Measurements from ENCODE around the gene ZBTB46.

The ZBTB46 gene

GRCh38 chr20:63836458-63837344 is 5.6 kb upstream of the ZBTB46 start:
- no peak for DNase-seq

DNA sequence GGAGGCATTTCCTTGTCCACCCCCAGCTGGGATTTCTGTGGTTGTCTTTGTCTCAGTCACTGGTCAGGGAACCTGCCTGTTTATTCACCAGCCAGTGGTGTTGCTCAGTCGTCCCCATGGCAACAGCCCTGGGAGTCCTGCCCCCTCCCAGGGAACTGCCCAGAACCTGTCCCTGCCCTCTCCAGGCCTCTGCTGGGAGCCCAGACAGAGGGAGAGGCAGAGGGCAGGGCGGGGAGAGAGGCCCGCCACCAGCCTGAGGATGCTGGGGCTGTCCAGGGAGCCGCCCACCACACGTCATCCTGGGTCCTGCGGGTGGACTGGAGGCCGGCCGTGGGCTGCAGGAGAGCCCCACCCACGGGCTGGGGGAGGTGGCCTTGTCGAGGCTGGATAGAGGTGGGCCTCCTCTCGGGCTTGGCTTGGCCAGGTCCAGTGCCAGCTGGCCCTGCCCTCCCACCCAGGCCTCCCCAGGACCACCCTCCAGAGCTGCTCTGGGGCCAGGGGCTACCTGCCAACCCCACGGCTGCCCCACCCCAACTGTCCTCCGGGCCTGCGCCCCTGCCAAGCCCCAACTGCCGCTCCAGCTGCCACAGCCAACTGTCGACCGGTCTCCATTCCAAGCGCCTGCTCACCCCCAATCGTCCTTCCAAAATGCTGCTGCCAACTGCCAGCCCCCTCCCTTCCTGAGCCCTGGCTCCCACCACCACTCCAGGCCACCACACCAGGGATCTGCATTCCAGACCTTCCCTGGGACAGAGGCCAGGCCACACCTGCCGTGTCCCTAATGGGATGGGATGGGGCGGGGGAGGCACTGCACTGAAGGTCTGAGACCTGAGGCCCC is 4.2 kb upstream of the ZBTB46 start:
- no peak for DNase-seq

GRCh38 chr20:63834491-63834880 is 3.4 kb upstream of the ZBTB46 start:
- no peak for DNase-seq

GRCh38 chr20:63833776-63834490 is 2.9 kb upstream of the ZBTB46 start:
- no peak for DNase-seq

- DNase-seq: no peak
Measured at GRCh38 chr20:63831993-63832686, 1.1 kb upstream of the ZBTB46 start.

DNA sequence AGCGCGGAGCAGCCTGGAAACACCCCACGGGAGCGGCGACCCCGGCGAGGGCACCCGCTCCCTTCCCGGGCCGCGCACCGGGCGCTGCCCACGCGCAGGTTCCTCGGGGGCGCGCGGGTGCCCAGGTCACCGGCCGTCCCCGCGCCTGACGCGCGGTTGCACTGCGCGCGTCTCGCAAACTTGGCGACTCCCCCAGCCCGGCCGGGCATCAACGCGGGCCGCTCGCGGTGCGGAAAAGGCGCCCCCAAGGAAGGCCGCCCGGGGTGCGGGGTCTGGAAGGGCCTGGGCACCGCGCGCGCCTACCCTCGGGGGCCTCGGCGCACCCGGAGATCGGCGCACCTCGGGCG is 555 bp upstream of the ZBTB46 start:
- no peak for DNase-seq

DNA sequence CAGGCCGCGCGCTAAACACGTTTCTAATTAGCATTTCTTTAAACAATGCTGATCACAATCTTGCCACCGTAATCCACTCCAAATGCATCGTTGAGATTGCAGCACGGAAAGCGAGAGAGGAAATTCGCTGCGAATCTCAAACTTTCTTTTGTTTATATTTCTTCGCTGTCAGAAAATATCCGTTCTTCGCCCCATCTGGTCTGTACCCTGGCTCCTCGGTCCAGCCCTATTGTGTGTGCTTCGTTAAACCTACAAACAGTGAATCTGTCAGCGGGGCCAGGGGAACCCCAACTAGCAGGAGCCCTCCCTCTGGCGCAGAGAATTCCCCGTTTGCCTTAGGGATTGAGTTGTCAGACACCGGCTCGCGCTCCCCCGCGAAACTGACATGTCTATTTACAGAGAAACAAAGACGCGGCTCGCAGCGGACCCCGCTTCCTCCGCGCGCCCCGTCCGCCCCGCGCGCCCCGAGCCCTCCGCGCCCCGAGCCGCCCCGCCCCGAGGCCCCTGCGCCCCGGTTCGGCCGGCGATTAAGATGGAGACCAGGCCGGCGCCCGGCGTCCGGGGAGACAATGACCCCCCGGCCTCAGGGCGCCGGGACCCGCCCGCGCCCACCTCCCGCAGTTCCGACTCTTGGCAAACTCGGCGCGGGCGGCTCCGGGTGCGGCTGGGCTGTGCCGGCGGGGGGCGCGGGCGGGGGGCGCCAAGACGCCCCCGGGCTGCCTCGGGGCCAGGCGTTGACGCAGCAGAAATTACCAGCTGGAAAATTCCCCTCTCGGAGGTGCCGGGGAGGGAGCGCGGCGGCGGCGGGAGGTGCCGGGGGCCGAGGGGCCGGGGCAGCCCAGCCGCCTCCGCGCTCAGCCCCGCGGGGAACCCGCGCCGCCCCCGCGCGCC is 874 bp downstream of the ZBTB46 start:
- no peak for DNase-seq

DNA sequence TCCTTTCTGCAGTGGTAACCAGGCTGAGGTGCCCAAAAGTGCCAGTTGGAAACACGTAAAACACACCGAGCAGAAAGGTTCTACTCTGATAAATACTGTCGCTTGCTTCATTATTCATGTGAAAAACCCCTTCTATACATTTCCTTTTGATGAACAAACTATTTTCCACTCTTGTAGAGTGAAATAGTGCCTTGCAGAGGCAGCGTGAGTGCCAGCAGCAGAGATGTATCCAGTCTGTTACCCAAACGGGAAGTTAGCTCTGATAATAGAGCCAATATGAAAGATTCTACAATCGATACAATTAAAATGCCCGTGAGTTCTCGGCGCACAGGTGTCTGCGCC is 1.5 kb downstream of the ZBTB46 start:
- no peak for DNase-seq

- no peak for DNase-seq
Measured at GRCh38 chr20:63828951-63829350, 2.1 kb downstream of the ZBTB46 start.

DNA sequence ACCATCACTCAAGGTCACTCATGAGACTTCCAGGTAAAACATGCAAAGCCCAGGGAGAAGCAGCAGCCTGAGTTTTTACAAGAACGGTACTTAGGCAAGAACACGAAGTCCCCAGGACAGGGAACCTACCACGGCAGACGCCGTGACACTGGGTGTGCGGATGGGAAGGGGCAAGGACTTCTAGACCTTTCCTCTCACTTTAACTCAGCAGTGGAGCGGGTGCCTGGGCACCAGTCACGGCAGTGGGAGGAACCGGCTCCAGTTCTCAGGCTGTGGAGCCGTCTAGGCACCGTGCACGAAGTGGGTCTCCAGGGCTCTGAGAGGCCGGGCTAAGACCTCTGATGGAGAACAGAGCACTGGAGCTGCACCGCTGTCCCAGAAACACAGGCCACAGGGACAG is 2.5 kb downstream of the ZBTB46 start:
- DNase-seq: no peak

- no peak for DNase-seq
Measured at GRCh38 chr20:63828124-63828523, 2.9 kb downstream of the ZBTB46 start.

- no peak for DNase-seq
Measured at GRCh38 chr20:63826753-63827152, 4.3 kb downstream of the ZBTB46 start.

GRCh38 chr20:63825331-63826118 is 5.5 kb downstream of the ZBTB46 start:
- no peak for DNase-seq

DNA sequence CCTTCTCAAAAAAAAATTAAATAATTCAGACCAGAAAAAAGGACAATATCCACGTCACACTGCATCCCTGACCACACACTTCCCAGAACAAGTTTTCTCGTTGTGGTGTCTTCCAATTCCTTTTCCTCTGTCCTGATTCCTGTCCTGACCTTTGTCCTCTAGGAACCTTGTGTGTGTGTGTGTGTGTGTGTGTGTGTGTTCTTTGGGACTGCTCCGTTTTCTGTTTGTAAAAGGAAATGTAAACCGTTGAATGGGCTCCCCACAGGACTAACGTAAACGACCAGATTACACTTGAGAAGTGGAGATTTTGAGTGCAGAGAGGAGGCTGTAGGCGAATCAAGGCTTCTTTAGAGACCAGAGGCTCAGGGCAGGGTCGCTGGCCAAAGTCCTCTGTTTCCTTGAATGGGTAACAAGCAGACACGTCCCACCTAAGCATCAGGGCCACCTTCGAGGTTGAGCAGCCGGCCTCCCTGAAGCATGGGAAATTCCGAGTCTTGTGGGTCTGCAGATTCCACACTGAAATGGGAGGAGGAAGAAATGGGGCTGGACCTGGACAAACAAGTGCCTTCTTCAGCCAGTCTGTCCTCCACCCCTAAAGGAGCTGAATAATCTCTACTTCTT is 7.3 kb downstream of the ZBTB46 start:
- no peak for DNase-seq

DNA sequence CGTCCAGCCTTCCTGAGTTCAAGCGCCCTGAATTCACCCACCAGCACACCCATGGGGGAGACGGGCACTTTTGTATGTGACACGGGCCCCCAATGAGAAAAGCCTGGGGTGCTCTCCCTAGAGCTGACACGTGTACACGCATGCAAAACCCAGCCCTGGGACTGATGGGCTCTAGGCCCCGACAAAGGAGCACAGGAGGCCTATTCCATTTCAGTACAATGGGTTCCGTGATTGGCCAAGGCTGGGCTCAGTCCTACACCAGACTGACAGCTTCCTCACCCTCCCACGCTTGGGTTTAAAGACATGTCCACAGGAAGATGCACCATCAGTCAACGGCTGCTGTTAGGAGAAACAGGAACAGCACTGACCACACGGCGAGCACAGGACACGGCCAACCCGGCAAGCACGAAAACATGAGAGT is 8.8 kb downstream of the ZBTB46 start:
- no peak for DNase-seq

GRCh38 chr20:63821811-63822210 is 9.3 kb downstream of the ZBTB46 start:
- no peak for DNase-seq

DNA sequence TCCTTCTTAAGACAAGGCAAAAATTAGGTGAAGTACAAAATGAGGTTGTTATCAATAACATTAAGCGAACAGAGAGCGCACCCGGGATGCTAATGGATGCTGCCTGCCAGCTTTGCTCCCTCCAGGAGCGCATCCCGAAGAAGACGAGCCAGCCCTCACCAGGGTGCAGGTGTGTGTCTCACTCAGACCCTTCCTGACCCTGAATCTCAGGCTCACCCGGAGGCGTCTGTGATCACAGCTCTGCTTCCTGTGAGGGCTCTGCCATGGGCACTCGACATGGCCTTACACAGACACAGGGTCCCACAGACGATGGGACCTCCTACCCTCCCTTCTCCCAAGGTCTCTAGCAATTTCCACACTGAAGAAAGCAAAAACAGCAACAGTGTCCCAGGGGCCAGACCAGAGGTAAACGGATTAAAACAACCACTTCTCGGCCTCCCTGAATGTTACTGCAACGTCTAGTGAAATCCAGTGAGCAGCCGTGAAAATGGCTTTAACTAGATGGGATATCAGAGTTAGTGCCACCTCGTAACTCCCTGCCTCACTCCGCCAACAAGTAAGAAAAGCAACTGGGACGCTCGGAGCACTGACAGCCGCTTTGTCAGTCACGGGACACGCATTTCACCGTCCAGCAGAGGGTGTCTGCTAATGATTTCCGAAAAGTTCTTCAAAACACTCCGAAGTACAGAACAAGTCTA is 11.7 kb downstream of the ZBTB46 start:
- no peak for DNase-seq

GRCh38 chr20:63815615-63816253 is 15.3 kb downstream of the ZBTB46 start:
- DNase-seq: no peak

GRCh38 chr20:63814891-63815614 is 16.0 kb downstream of the ZBTB46 start:
- DNase-seq: no peak

Data from activated CD4-positive, alpha-beta T cell treated with anti-CD3 and anti-CD28 coated beads, Interleukin-2, amount 50 U/mL, for 16 hours (primary cell).